SU-DHL-6 (cell line): ENCODE measurements around the gene RFESD.

Experiments
- H2AFZ ChIP-seq: fragments of 200-600 bp; sonication (generic); 2 replicates; pipeline ENCODE4 v1.6.1; 2014; ENCODE audit warnings: low read depth, mild to moderate bottlenecking, moderate library complexity, mixed read lengths, antibody characterized with exemption, low read length; ENCODE audit not compliant: severe bottlenecking
- H3F3A ChIP-seq: fragments of 200-600 bp; shearing (Covaris generic); 2 replicates; pipeline ENCODE4 v1.6.0; 2016; ENCODE audit warnings: antibody characterized with exemption, mild to moderate bottlenecking; ENCODE audit not compliant: insufficient read depth
- H3K27ac ChIP-seq: fragments of 200-600 bp; sonication (generic); 2 replicates; pipeline ENCODE4 v1.5.1; 2016; ENCODE audit warnings: low read depth, mild to moderate bottlenecking, low read length, moderate library complexity, mixed read lengths
- H3K27me3 ChIP-seq: fragments of 200-600 bp; sonication (generic), shearing (Covaris generic); 2 replicates; pipeline ENCODE4 v1.6.0; 2014; ENCODE audit warnings: mild to moderate bottlenecking, low read length
- H3K36me3 ChIP-seq: fragments of 200-600 bp; sonication (generic); 2 replicates; pipeline ENCODE4 v1.6.1; 2014; ENCODE audit warnings: mild to moderate bottlenecking, low read length, mixed read lengths
- H3K4me2 ChIP-seq: fragments of 300-600, 200-600 bp; shearing (Covaris generic), sonication (generic); 2 replicates; pipeline ENCODE4 v1.6.0; 2014; ENCODE audit warnings: low read length, low read depth, mild to moderate bottlenecking; ENCODE audit not compliant: poor library complexity, severe bottlenecking
- H3K4me3 ChIP-seq: fragments of 200-600 bp; sonication (generic); 2 replicates; pipeline ENCODE4 v1.5.1; 2014; ENCODE audit warnings: antibody characterized with exemption, low read length, mild to moderate bottlenecking, mixed read lengths; ENCODE audit not compliant: insufficient read depth, poor library complexity, severe bottlenecking
- H3K79me2 ChIP-seq: fragments of 200-600 bp; sonication (generic); 2 replicates; pipeline ENCODE4 v1.6.1; 2014; ENCODE audit warnings: mild to moderate bottlenecking, low read length, moderate library complexity; ENCODE audit not compliant: insufficient read depth
- H3K9ac ChIP-seq: fragments of 200-600 bp; sonication (generic); 2 replicates; pipeline ENCODE4 v1.7.0; 2014; ENCODE audit warnings: mild to moderate bottlenecking, low read length
- H3K9me2 ChIP-seq: fragments of 200-600 bp; sonication (generic); replicated peaks from 2 replicates; pipeline ENCODE4 v1.6.1; 2014; ENCODE audit warnings: low read length; ENCODE audit not compliant: insufficient read depth
- H3K9me3 ChIP-seq: fragments of 200-600 bp; sonication (generic); 2 replicates; pipeline ENCODE4 v1.6.1; 2014; ENCODE audit warnings: low read length, mixed read lengths; ENCODE audit not compliant: insufficient read depth
- H4K20me1 ChIP-seq: fragments of 200-600 bp; sonication (generic); 2 replicates; pipeline ENCODE4 v1.6.1; 2014; ENCODE audit warnings: low read depth, mild to moderate bottlenecking, antibody characterized with exemption, low read length, moderate library complexity, mixed read lengths
- EZH2phosphoT487 ChIP-seq: fragments of 200-600 bp; sonication (generic), shearing (Covaris generic); conservative IDR thresholded peaks from 2 replicates; pipeline ENCODE4 v1.6.1; 2018; ENCODE audit warnings: mild to moderate bottlenecking, antibody characterized with exemption, low read length, moderate library complexity, mixed read lengths
- TF ChIP-seq, protein P1 (sequence below): fragments of 200-600 bp; sonication (generic); IDR thresholded peaks from one replicate; pipeline ENCODE4 v1.5.1; 2017; ENCODE audit warnings: antibody characterized with exemption, mild to moderate bottlenecking, low read length, moderate library complexity; ENCODE audit not compliant: insufficient read depth, poor library complexity, severe bottlenecking

RFESD gene

GRCh38 chr5:95646569-95647431 lies at the start of gene RFESD:
Gene RFESD (plus strand): TSS chr5:95646777. CDS start chr5:95652272, 5,495 bp downstream.
- Histone ChIP-seq H2AFZ (peak within 1 kb of the TSS; percentile 97), H3K36me3 (no peaks in the 10 kb centered on the region), H3K9me3 (no peaks in the 10 kb centered on the region), H3K79me2 (no peaks in the 10 kb centered on the region), H3K4me2 (peak within 1 kb of the TSS; percentile 80), H3K9me2 (no peaks in the 10 kb centered on the region), H3K9ac (peak within 1 kb of the TSS; percentile 73), H3K27me3 (no peaks in the 10 kb centered on the region), H3K4me3 (peak within 1 kb of the TSS; percentile 61), H4K20me1 (no peaks in the 10 kb centered on the region), H3F3A (peaks cover 24% of the 10 kb centered on the region), H3K27ac (peak within 1 kb of the TSS; percentile 61)
- no peak for TF ChIP-seq EZH2phosphoT487
- TF ChIP-seq, protein P1, sequence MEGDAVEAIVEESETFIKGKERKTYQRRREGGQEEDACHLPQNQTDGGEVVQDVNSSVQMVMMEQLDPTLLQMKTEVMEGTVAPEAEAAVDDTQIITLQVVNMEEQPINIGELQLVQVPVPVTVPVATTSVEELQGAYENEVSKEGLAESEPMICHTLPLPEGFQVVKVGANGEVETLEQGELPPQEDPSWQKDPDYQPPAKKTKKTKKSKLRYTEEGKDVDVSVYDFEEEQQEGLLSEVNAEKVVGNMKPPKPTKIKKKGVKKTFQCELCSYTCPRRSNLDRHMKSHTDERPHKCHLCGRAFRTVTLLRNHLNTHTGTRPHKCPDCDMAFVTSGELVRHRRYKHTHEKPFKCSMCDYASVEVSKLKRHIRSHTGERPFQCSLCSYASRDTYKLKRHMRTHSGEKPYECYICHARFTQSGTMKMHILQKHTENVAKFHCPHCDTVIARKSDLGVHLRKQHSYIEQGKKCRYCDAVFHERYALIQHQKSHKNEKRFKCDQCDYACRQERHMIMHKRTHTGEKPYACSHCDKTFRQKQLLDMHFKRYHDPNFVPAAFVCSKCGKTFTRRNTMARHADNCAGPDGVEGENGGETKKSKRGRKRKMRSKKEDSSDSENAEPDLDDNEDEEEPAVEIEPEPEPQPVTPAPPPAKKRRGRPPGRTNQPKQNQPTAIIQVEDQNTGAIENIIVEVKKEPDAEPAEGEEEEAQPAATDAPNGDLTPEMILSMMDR, result no peak

GRCh38 chr5:95599252-95599651 lies 47.3 kb upstream of the RFESD start:
- Histone ChIP-seq H3K9ac (no peak overlapping the region), H3K27ac (no peak overlapping the region), H3K79me2 (no peaks in the 10 kb centered on the region), H3K27me3 (no peaks in the 10 kb centered on the region), H3F3A (no peaks in the 10 kb centered on the region), H2AFZ (no peak overlapping the region), H3K9me2 (no peaks in the 10 kb centered on the region), H4K20me1 (no peaks in the 10 kb centered on the region), H3K36me3 (no peaks in the 10 kb centered on the region), H3K4me2 (no peak overlapping the region), H3K4me3 (no peak overlapping the region), H3K9me3 (no peaks in the 10 kb centered on the region)
- no peak for TF ChIP-seq EZH2phosphoT487
- TF ChIP-seq, protein P1, result no peak

- no peaks in the 10 kb centered on the region for H3K36me3 ChIP-seq
- no peaks in the 10 kb centered on the region for H3K9me2 ChIP-seq
- no peak for TF ChIP-seq EZH2phosphoT487
- TF ChIP-seq, protein P1, result no peak
- H3K4me2 ChIP-seq, result no peak overlapping the region
- no peaks in the 10 kb centered on the region for H3K27me3 ChIP-seq
- no peak overlapping the region for H3K27ac ChIP-seq
- H3K9me3 ChIP-seq, result no peaks in the 10 kb centered on the region
- H2AFZ ChIP-seq, result no peak overlapping the region
- H4K20me1 ChIP-seq, result no peaks in the 10 kb centered on the region
- H3K9ac ChIP-seq, result no peak overlapping the region
- H3K4me3 ChIP-seq, result no peak overlapping the region
- no peaks in the 10 kb centered on the region for H3K79me2 ChIP-seq
- no peaks in the 10 kb centered on the region for H3F3A ChIP-seq
Measured at GRCh38 chr5:95600557-95600956, 46.0 kb upstream of the RFESD start.
